Measurements from ENCODE around the gene CISTR. TPM values are rescaled to one million over a fixed set of nuclear protein-coding genes. Genes with fewer than 3 reads are reported as not detected.

CISTR gene
- total RNA-seq: not detected in 3 replicates
- long read RNA-seq: 0 reads

GRCh38 chr12:53751336-53752191, at the start of gene CISTR:
TSS of gene CISTR (minus strand) at chr12:53751979.
- no peaks in the 10 kb centered on the region for H3K9me3 Mint-ChIP-seq (ENCODE audit: low read depth)
- no peak for DNase-seq (ENCODE audit: low spot score)
- H3K4me1 Mint-ChIP-seq (ENCODE audit: low read depth): peaks cover 4% of the 10 kb centered on the region
- no peak for TF ChIP-seq CTCF (IDR thresholded peaks at IDR 0.05)
- no peak within 1 kb of the TSS for H3K27ac Mint-ChIP-seq (ENCODE audit: unreplicated experiment)
- H3K36me3 Mint-ChIP-seq (ENCODE audit: low read depth): no peaks in the 10 kb centered on the region
- H3K4me3 Mint-ChIP-seq (ENCODE audit: unreplicated experiment): peak within 1 kb of the TSS; percentile 70
- H3K27me3 Mint-ChIP-seq (ENCODE audit: low read depth): peaks cover 14% of the 10 kb centered on the region

- no peak overlapping the region for H3K4me3 Mint-ChIP-seq (ENCODE audit: unreplicated experiment)
- H3K27ac Mint-ChIP-seq (ENCODE audit: unreplicated experiment): no peak overlapping the region
- no peaks in the 10 kb centered on the region for H3K4me1 Mint-ChIP-seq (ENCODE audit: low read depth)
- no peak for TF ChIP-seq CTCF (IDR thresholded peaks at IDR 0.05)
- no peaks in the 10 kb centered on the region for H3K9me3 Mint-ChIP-seq (ENCODE audit: low read depth)
- H3K36me3 Mint-ChIP-seq (ENCODE audit: low read depth): no peaks in the 10 kb centered on the region
- no peak for DNase-seq (ENCODE audit: low spot score)
- H3K27me3 Mint-ChIP-seq (ENCODE audit: low read depth): peaks cover 50% of the 10 kb centered on the region
Measured at GRCh38 chr12:53798575-53798974, 46.8 kb upstream of the CISTR start.

GRCh38 chr12:53795927-53796326, 44.1 kb upstream of the CISTR start:
- no peak for TF ChIP-seq CTCF (IDR thresholded peaks at IDR 0.05)
- no peak overlapping the region for H3K27ac Mint-ChIP-seq (ENCODE audit: unreplicated experiment)
- no peaks in the 10 kb centered on the region for H3K9me3 Mint-ChIP-seq (ENCODE audit: low read depth)
- H3K4me3 Mint-ChIP-seq (ENCODE audit: unreplicated experiment): no peak overlapping the region
- peaks cover 35% of the 10 kb centered on the region for H3K27me3 Mint-ChIP-seq (ENCODE audit: low read depth)
- no peaks in the 10 kb centered on the region for H3K36me3 Mint-ChIP-seq (ENCODE audit: low read depth)
- H3K4me1 Mint-ChIP-seq (ENCODE audit: low read depth): no peaks in the 10 kb centered on the region
- DNase-seq (ENCODE audit: low spot score): no peak

GRCh38 chr12:53793221-53793620, 41.4 kb upstream of the CISTR start:
- DNase-seq (ENCODE audit: low spot score): no peak
- no peak for TF ChIP-seq CTCF (IDR thresholded peaks at IDR 0.05)

GRCh38 chr12:53791735-53792326, 40.1 kb upstream of the CISTR start:
- Mint-ChIP-seq H3K4me3 (ENCODE audit: unreplicated experiment) (no peak overlapping the region), H3K27ac (ENCODE audit: unreplicated experiment) (no peak overlapping the region), H3K27me3 (ENCODE audit: low read depth) (peaks cover 31% of the 10 kb centered on the region), H3K36me3 (ENCODE audit: low read depth) (no peaks in the 10 kb centered on the region), H3K4me1 (ENCODE audit: low read depth) (no peaks in the 10 kb centered on the region), H3K9me3 (ENCODE audit: low read depth) (no peaks in the 10 kb centered on the region)
- TF ChIP-seq CTCF (IDR thresholded peaks at IDR 0.05): peak; percentile 71
- DNase-seq (ENCODE audit: low spot score): no peak

More at GRCh38 chr12:53793221-53793620, 41.4 kb upstream of the CISTR start:
- no peak overlapping the region for H3K27ac Mint-ChIP-seq (ENCODE audit: unreplicated experiment)
- H3K4me3 Mint-ChIP-seq (ENCODE audit: unreplicated experiment): no peak overlapping the region
- no peaks in the 10 kb centered on the region for H3K9me3 Mint-ChIP-seq (ENCODE audit: low read depth)
- H3K36me3 Mint-ChIP-seq (ENCODE audit: low read depth): no peaks in the 10 kb centered on the region
- no peaks in the 10 kb centered on the region for H3K4me1 Mint-ChIP-seq (ENCODE audit: low read depth)
- H3K27me3 Mint-ChIP-seq (ENCODE audit: low read depth): peaks cover 34% of the 10 kb centered on the region

Data from chondrocyte (in vitro differentiated cells).